ENCODE results near the gene COX8C. TPM values are rescaled to one million over a fixed set of nuclear protein-coding genes. Genes with fewer than 3 reads are reported as not detected.
A peak's percentile ranks its signal among the peaks of the same experiment; 100 is the strongest.

Gene COX8C, protein sequence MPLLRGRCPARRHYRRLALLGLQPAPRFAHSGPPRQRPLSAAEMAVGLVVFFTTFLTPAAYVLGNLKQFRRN
- 1.1 TPM in 1 of 2 replicates, not detected in the other for total RNA-seq
- long read RNA-seq, result 0 reads

- no peak for TF ChIP-seq CTCF (IDR thresholded peaks at IDR 0.05; ENCODE audit: unreplicated experiment)
- peaks cover 16% of the 10 kb centered on the region for H3K9me3 Mint-ChIP-seq (ENCODE audit: low read depth)
- peaks cover 3% of the 10 kb centered on the region for H3K36me3 Mint-ChIP-seq (ENCODE audit: insufficient read depth)
- H3K4me1 Mint-ChIP-seq (ENCODE audit: low read depth), result peaks cover 29% of the 10 kb centered on the region
- no peaks in the 10 kb centered on the region for H3K27me3 Mint-ChIP-seq
- no peak for DNase-seq (ENCODE audit: low spot score, unreplicated experiment)
- no peak within 1 kb of the TSS for H3K27ac Mint-ChIP-seq
- H3K4me3 Mint-ChIP-seq (ENCODE audit: low read depth), result no peak within 1 kb of the TSS
These were observed at the start of gene COX8C for GRCh38 chr14:93346926-93347721. Gene COX8C, plus strand, starts transcription at chr14:93347182. Its CDS starts 87 bp downstream, at chr14:93347269.

- Mint-ChIP-seq H3K9me3 (ENCODE audit: low read depth) (no peaks in the 10 kb centered on the region), H3K27ac (peak overlapping the region; percentile 33), H3K4me1 (ENCODE audit: low read depth) (peaks cover 8% of the 10 kb centered on the region), H3K27me3 (no peaks in the 10 kb centered on the region), H3K4me3 (ENCODE audit: low read depth) (no peak overlapping the region), H3K36me3 (ENCODE audit: insufficient read depth) (peaks cover 3% of the 10 kb centered on the region)
- no peak for TF ChIP-seq CTCF (IDR thresholded peaks at IDR 0.05; ENCODE audit: unreplicated experiment)
- no peak for DNase-seq (ENCODE audit: low spot score, unreplicated experiment)
These were observed 47.6 kb upstream of the COX8C start for GRCh38 chr14:93299416-93299815.

- Mint-ChIP-seq H3K36me3 (ENCODE audit: insufficient read depth) (peaks cover 3% of the 10 kb centered on the region), H3K27me3 (no peaks in the 10 kb centered on the region), H3K4me1 (ENCODE audit: low read depth) (peaks cover 10% of the 10 kb centered on the region), H3K4me3 (ENCODE audit: low read depth) (no peak overlapping the region), H3K27ac (no peak overlapping the region), H3K9me3 (ENCODE audit: low read depth) (no peaks in the 10 kb centered on the region)
- no peak for TF ChIP-seq CTCF (IDR thresholded peaks at IDR 0.05; ENCODE audit: unreplicated experiment)
- no peak for DNase-seq (ENCODE audit: low spot score, unreplicated experiment)
These were observed 47.1 kb upstream of the COX8C start for GRCh38 chr14:93299866-93300265.

GRCh38 chr14:93301821-93302447 is 45.0 kb upstream of the COX8C start:
- H3K36me3 Mint-ChIP-seq (ENCODE audit: insufficient read depth), result peaks cover 1% of the 10 kb centered on the region
- no peak overlapping the region for H3K4me3 Mint-ChIP-seq (ENCODE audit: low read depth)
- peaks cover 10% of the 10 kb centered on the region for H3K4me1 Mint-ChIP-seq (ENCODE audit: low read depth)
- H3K27me3 Mint-ChIP-seq, result no peaks in the 10 kb centered on the region
- DNase-seq (ENCODE audit: low spot score, unreplicated experiment), result no peak
- H3K27ac Mint-ChIP-seq, result peak overlapping the region; percentile 86
- no peaks in the 10 kb centered on the region for H3K9me3 Mint-ChIP-seq (ENCODE audit: low read depth)
- TF ChIP-seq CTCF (IDR thresholded peaks at IDR 0.05; ENCODE audit: unreplicated experiment), result no peak

GRCh38 chr14:93302688-93303581 is 44.0 kb upstream of the COX8C start:
- peaks cover 1% of the 10 kb centered on the region for H3K36me3 Mint-ChIP-seq (ENCODE audit: insufficient read depth)
- no peak for TF ChIP-seq CTCF (IDR thresholded peaks at IDR 0.05; ENCODE audit: unreplicated experiment)
- H3K4me1 Mint-ChIP-seq (ENCODE audit: low read depth), result peaks cover 10% of the 10 kb centered on the region
- no peaks in the 10 kb centered on the region for H3K9me3 Mint-ChIP-seq (ENCODE audit: low read depth)
- DNase-seq (ENCODE audit: low spot score, unreplicated experiment), result no peak
- H3K4me3 Mint-ChIP-seq (ENCODE audit: low read depth), result no peak overlapping the region
- no peaks in the 10 kb centered on the region for H3K27me3 Mint-ChIP-seq
- peak overlapping the region; percentile 9 for H3K27ac Mint-ChIP-seq

All from progenitor cell of endocrine pancreas (in vitro differentiated cells).